Keratinocyte (primary cell): ENCODE measurements around the gene SULT1C2. TPM values are rescaled to one million over a fixed set of nuclear protein-coding genes. Genes with fewer than 3 reads are reported as not detected.

Source experiments
- DNase-seq: peaks from one replicate; pipeline ENCODE4 v3.0.0-alpha.2; 2011; ENCODE audit warnings: low read depth, missing footprints, low spot score
- FAIRE-seq: peaks from 2 replicates; lab custom pipeline; 2011; peaks lifted over from hg19 to GRCh38; lab: Jason Lieb, UNC
- H2AFZ ChIP-seq: 2 replicates; pipeline ENCODE4 v1.6.0; 2012; ENCODE audit warnings: low read length, control low read depth, inconsistent platforms; ENCODE audit not compliant: control insufficient read depth
- H3K27ac ChIP-seq: 2 replicates; pipeline ENCODE4 v1.5.1; 2011; ENCODE audit warnings: low read length; ENCODE audit not compliant: control insufficient read depth, insufficient read depth
- H3K27me3 ChIP-seq: 3 replicates; pipeline ENCODE4 v1.6.0; 2011; ENCODE audit warnings: low read length; ENCODE audit not compliant: control insufficient read depth, insufficient read depth; ENCODE audit errors: extremely low read depth
- H3K36me3 ChIP-seq, 2 experiments: 2 replicates in 1 of 2; 3 replicates in 1 of 2; pipeline ENCODE4 v1.5.1; 2011; ENCODE audit warnings: low read length in 2 of 2, mild to moderate bottlenecking in 1 of 2; ENCODE audit not compliant: control insufficient read depth in 2 of 2, insufficient read depth in 2 of 2; ENCODE audit errors: extremely low read depth in 1 of 2
- H3K4me1 ChIP-seq: 3 replicates; pipeline ENCODE4 v1.5.1; 2011; ENCODE audit warnings: low read length; ENCODE audit not compliant: control insufficient read depth, insufficient read depth; ENCODE audit errors: extremely low read depth
- H3K4me2 ChIP-seq: 3 replicates; pipeline ENCODE4 v1.6.0; 2011; ENCODE audit warnings: low read depth, low read length; ENCODE audit not compliant: control insufficient read depth, insufficient read depth; ENCODE audit errors: extremely low read depth
- H3K4me3 ChIP-seq, 3 experiments: fragments of 200-600 bp in 1 of 3; sonication (generic) in 1 of 3; 2 replicates in 2 of 3; 3 replicates in 1 of 3; pipeline ENCODE4 v1.5.1; 2011 to 2016; ENCODE audit warnings: low read length in 3 of 3, mild to moderate bottlenecking in 3 of 3, control low read depth in 2 of 3, inconsistent platforms in 1 of 3, low read depth in 1 of 3, mixed read lengths in 1 of 3, mixed run types in 1 of 3, moderate library complexity in 1 of 3; ENCODE audit not compliant: control insufficient read depth in 2 of 3, insufficient read depth in 2 of 3; ENCODE audit errors: extremely low read depth in 1 of 3
- H3K79me2 ChIP-seq: 2 replicates; pipeline ENCODE4 v1.6.0; 2012; ENCODE audit warnings: low read length; ENCODE audit not compliant: control insufficient read depth, insufficient read depth
- H3K9ac ChIP-seq: 3 replicates; pipeline ENCODE4 v1.6.0; 2011; ENCODE audit warnings: low read length; ENCODE audit not compliant: control insufficient read depth, insufficient read depth; ENCODE audit errors: extremely low read depth
- H3K9me1 ChIP-seq: 3 replicates; pipeline ENCODE4 v1.6.0; 2011; ENCODE audit warnings: low read length; ENCODE audit not compliant: control insufficient read depth, insufficient read depth; ENCODE audit errors: extremely low read depth
- H3K9me3 ChIP-seq: 2 replicates; pipeline ENCODE4 v1.5.1; 2012; ENCODE audit warnings: low read depth, low read length; ENCODE audit not compliant: control insufficient read depth
- H4K20me1 ChIP-seq: 3 replicates; pipeline ENCODE4 v1.6.0; 2011; ENCODE audit warnings: low read length; ENCODE audit not compliant: control insufficient read depth, insufficient read depth; ENCODE audit errors: extremely low read depth
- EZH2 ChIP-seq: IDR thresholded peaks from one replicate; pipeline ENCODE4 v1.6.1; 2012; ENCODE audit warnings: inconsistent platforms, mild to moderate bottlenecking, low read length, moderate library complexity
- dilution Hi-C: fragments of 300-500 bp; cut with MboI; formaldehyde crosslinking; loops from one replicate; pipeline ENCODE4 v1.7.0; 2020; ENCODE audit warnings: low sequenced_read_pairs; ENCODE audit not compliant: extremely low pct_ligation_motif_present
- polyA plus RNA-seq, 5 experiments: library from polyadenylated mRNA; depleted of rRNA in 3 of 5; stranded (reverse) in 3 of 5; stranded (forward) in 1 of 5; unstranded in 1 of 5; fragments of >200 nt; gene quantifications; 1 replicate in 1 of 5; 2 replicates in 3 of 5; 3 replicates in 1 of 5; pipeline versions ENCODE4 v1.2.1 to v1.2.3, GENCODE V29; 2011 to 2012; ENCODE audit warnings: missing spikeins in 2 of 5, low read depth in 1 of 5, low replicate concordance in 1 of 5
- TF ChIP-seq, protein P1 (sequence below), 3 experiments: IDR thresholded peaks in 1 of 3; conservative IDR thresholded peaks in 1 of 3; optimal IDR thresholded peaks in 1 of 3; 2 replicates in 2 of 3; 3 replicates in 1 of 3; pipeline versions ENCODE3 to v1.5.1; 2011; ENCODE audit warnings: low read length in 3 of 3, mild to moderate bottlenecking in 3 of 3, moderate library complexity in 2 of 3, control low read depth in 1 of 3, inconsistent platforms in 1 of 3; ENCODE audit not compliant: insufficient read depth in 2 of 3; ENCODE audit errors: extremely low read depth in 1 of 3

Gene SULT1C2
- polyA plus RNA-seq, 1 donor (not counting 4 experiments of a cell fraction or from before 2014, with no cell fraction given): not detected

- Histone ChIP-seq H3K9ac (no peak overlapping the region), H3K9me1 (no peaks in the 10 kb centered on the region), H3K4me2 (no peak overlapping the region), H3K27me3 (no peaks in the 10 kb centered on the region), H2AFZ (no peak overlapping the region), H3K9me3 (no peaks in the 10 kb centered on the region), H3K27ac (no peak overlapping the region), H3K36me3 (no peaks in the 10 kb centered on the region), H3K4me3 (no peak overlapping the region), H4K20me1 (no peaks in the 10 kb centered on the region), H3K79me2 (no peaks in the 10 kb centered on the region), H3K4me1 (peaks cover 3% of the 10 kb centered on the region)
- DNase-seq (no peak), FAIRE-seq (no peak)
- dilution Hi-C loops: no loop called here
- TF ChIP-seq, protein P1, sequence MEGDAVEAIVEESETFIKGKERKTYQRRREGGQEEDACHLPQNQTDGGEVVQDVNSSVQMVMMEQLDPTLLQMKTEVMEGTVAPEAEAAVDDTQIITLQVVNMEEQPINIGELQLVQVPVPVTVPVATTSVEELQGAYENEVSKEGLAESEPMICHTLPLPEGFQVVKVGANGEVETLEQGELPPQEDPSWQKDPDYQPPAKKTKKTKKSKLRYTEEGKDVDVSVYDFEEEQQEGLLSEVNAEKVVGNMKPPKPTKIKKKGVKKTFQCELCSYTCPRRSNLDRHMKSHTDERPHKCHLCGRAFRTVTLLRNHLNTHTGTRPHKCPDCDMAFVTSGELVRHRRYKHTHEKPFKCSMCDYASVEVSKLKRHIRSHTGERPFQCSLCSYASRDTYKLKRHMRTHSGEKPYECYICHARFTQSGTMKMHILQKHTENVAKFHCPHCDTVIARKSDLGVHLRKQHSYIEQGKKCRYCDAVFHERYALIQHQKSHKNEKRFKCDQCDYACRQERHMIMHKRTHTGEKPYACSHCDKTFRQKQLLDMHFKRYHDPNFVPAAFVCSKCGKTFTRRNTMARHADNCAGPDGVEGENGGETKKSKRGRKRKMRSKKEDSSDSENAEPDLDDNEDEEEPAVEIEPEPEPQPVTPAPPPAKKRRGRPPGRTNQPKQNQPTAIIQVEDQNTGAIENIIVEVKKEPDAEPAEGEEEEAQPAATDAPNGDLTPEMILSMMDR (optimal IDR thresholded peaks at IDR 0.05 in 1 of 3, IDR thresholded peaks at IDR 0.05 in 1 of 3, conservative IDR thresholded peaks at IDR 0.05 in 1 of 3; ENCODE audit: extremely low read depth in 1 of 3, insufficient read depth in 2 of 3, low read length in 3 of 3): no peak
- TF ChIP-seq EZH2: no peak
Measured at GRCh38 chr2:108244667-108245414, 43.9 kb upstream of the SULT1C2 start.

DNA sequence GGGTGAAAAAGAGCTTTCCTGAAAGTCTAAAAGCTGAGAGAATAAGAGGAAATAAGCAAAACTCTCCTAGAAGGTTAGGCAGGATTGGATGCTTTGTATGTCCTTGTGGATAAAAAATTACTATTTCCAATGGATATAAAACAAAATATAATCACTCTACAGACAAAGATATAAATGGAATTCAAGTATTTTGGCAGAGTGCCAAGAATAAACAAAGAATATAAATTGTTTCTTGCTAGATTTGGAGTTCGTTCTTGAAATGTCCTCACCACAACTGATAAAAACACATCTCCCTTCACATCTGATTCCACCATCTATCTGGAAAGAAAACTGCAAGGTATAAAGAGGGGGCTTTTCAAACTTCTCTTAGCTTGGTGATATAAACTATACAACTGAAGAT, 35.6 kb upstream of the SULT1C2 start:
- Histone ChIP-seq H3K4me3 (no peak overlapping the region), H3K27ac (no peak overlapping the region), H3K9ac (no peak overlapping the region), H3K79me2 (no peaks in the 10 kb centered on the region), H3K4me1 (no peaks in the 10 kb centered on the region), H2AFZ (no peak overlapping the region), H3K36me3 (no peaks in the 10 kb centered on the region), H4K20me1 (no peaks in the 10 kb centered on the region), H3K9me3 (no peaks in the 10 kb centered on the region), H3K9me1 (no peaks in the 10 kb centered on the region), H3K27me3 (no peaks in the 10 kb centered on the region), H3K4me2 (no peak overlapping the region)
- dilution Hi-C loops: no loop called here
- no peak for TF ChIP-seq EZH2
- TF ChIP-seq, protein P1 (optimal IDR thresholded peaks at IDR 0.05 in 1 of 3, IDR thresholded peaks at IDR 0.05 in 1 of 3, conservative IDR thresholded peaks at IDR 0.05 in 1 of 3; ENCODE audit: extremely low read depth in 1 of 3, insufficient read depth in 2 of 3, low read length in 3 of 3): no peak
- DNase-seq: no peak
- FAIRE-seq: no peak
